HUES6 (cell line): ENCODE results near the gene RELL2.
A peak's percentile ranks its signal among the peaks of the same experiment; 100 is the strongest.

Source experiments
- H3K27ac ChIP-seq: 2 replicates; pipeline ENCODE4 v1.7.0; 2013; ENCODE audit warnings: low read depth, mild to moderate bottlenecking, low read length, inconsistent platforms
- H3K27me3 ChIP-seq: 2 replicates; pipeline ENCODE4 v1.6.1; 2013; ENCODE audit warnings: low read length; ENCODE audit not compliant: control insufficient read depth, insufficient read depth
- H3K36me3 ChIP-seq: 2 replicates; pipeline ENCODE4 v1.6.1; 2013; ENCODE audit warnings: low read length; ENCODE audit not compliant: control insufficient read depth, insufficient read depth
- H3K4me1 ChIP-seq: 2 replicates; pipeline ENCODE4 v1.6.1; 2013; ENCODE audit warnings: low read length; ENCODE audit not compliant: control insufficient read depth, insufficient read depth
- H3K4me3 ChIP-seq: 2 replicates; pipeline ENCODE4 v1.5.1; 2013; ENCODE audit warnings: low read depth, low read length
- H3K9ac ChIP-seq: one replicate; pipeline ENCODE4 v1.6.1; 2013; ENCODE audit warnings: mild to moderate bottlenecking, low read length
- H3K9me3 ChIP-seq: 2 replicates; pipeline ENCODE4 v1.6.1; 2013; ENCODE audit warnings: low read depth, low read length; ENCODE audit not compliant: control insufficient read depth, insufficient read depth

Gene RELL2

GRCh38 chr5:141638771-141639170, 2.0 kb downstream of the RELL2 start:
- no peak overlapping the region for H3K27ac ChIP-seq
- no peak overlapping the region for H3K9ac ChIP-seq
- no peak overlapping the region for H3K4me3 ChIP-seq
- no peaks in the 10 kb centered on the region for H3K9me3 ChIP-seq
- peaks cover 8% of the 10 kb centered on the region for H3K36me3 ChIP-seq
- peaks cover 13% of the 10 kb centered on the region for H3K4me1 ChIP-seq
- H3K27me3 ChIP-seq: peaks cover 10% of the 10 kb centered on the region; the same call in 1 of the 2 replicates

GRCh38 chr5:141639357-141640050, 2.7 kb downstream of the RELL2 start:
- H3K9me3 ChIP-seq: no peaks in the 10 kb centered on the region
- peaks cover 10% of the 10 kb centered on the region; the same call in 1 of the 2 replicates for H3K27me3 ChIP-seq
- H3K27ac ChIP-seq: no peak overlapping the region
- no peak overlapping the region for H3K9ac ChIP-seq
- peaks cover 13% of the 10 kb centered on the region for H3K36me3 ChIP-seq
- no peak overlapping the region for H3K4me3 ChIP-seq
- H3K4me1 ChIP-seq: peaks cover 13% of the 10 kb centered on the region

GRCh38 chr5:141640051-141640415, 3.2 kb downstream of the RELL2 start:
- no peak overlapping the region for H3K9ac ChIP-seq
- H3K4me1 ChIP-seq: peaks cover 13% of the 10 kb centered on the region
- peaks cover 10% of the 10 kb centered on the region; the same call in 1 of the 2 replicates for H3K27me3 ChIP-seq
- no peak overlapping the region for H3K27ac ChIP-seq
- peaks cover 13% of the 10 kb centered on the region for H3K36me3 ChIP-seq
- H3K9me3 ChIP-seq: no peaks in the 10 kb centered on the region
- no peak overlapping the region for H3K4me3 ChIP-seq

DNA sequence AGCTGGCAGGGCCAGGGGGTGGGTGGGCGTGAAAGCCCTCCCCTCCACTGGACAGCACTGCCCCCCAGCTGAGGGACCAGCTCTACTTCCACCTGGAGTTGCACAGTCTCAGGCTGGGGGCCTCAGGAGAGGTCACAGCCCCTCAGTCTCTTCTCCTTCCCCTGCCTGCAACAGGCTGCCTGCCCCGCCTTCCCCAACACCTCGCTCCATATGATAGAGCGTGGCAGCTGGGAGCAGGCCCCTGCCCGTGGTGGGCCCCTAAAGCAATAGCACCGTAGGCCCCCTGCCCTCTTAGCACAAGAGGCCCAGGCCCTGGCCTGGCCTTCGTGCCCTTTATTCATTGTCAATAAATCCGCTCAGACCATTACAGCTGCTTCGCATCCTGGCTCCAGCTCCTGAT, 3.9 kb downstream of the RELL2 start:
- Histone ChIP-seq H3K4me3 (no peak overlapping the region), H3K9me3 (no peaks in the 10 kb centered on the region), H3K9ac (no peak overlapping the region), H3K27me3 (peaks cover 10% of the 10 kb centered on the region; the same call in 1 of the 2 replicates), H3K36me3 (peaks cover 20% of the 10 kb centered on the region), H3K27ac (no peak overlapping the region), H3K4me1 (peaks cover 10% of the 10 kb centered on the region)

DNA sequence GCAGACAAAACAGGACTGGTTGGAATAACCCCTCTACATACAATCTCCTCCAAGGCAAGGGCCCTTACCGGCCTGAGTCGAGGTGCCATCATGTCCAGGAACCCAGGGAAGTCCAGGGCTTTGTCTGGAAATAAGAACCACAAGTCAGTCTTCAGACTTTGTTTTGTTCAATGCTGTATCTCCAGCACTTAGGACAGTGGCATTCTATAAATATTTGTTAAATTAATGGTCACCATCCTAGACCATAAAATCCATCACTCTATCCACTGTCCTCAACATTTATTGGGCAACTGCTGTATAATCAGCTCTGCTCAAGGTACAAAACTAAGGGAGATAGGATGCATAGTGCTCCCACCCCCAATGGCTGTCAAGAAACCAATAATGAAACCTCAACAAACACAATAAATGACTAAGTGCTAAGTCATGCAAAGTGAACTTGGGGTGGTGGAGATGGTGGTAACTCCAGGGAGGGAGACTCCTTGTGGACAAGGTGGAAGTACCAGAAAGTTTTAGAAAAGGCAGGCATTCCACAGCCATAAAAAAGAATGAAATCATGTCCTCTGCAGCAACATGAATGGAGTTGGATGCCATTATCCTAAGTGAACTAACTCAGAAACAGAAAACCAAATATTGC, 5.0 kb downstream of the RELL2 start:
- H3K4me3 ChIP-seq: no peak overlapping the region
- no peaks in the 10 kb centered on the region for H3K9me3 ChIP-seq
- H3K4me1 ChIP-seq: peaks cover 5% of the 10 kb centered on the region; the same call in 1 of the 2 replicates
- H3K9ac ChIP-seq: no peak overlapping the region
- H3K27ac ChIP-seq: no peak overlapping the region
- H3K27me3 ChIP-seq: peaks cover 10% of the 10 kb centered on the region; the same call in 1 of the 2 replicates
- H3K36me3 ChIP-seq: peaks cover 27% of the 10 kb centered on the region

DNA sequence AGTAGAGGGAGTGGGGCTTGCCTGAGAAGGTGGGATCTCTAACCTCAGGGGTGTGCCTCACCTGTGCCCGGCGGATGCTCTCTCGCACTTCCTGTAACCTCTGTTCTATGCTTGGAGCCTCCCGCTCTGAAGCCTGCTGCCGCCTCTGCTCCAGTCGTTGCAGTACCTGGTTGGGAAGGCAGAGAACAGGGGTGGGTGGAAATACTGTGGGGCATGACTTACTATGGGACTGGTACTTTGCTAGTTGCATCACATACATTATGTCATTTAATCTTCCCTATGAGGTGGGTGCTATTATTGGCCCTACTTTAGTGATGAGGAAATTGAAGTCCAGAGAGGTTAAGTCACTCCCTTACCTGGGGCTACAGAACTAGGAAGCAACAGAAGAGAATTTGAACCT, 9.2 kb downstream of the RELL2 start:
- Histone ChIP-seq H3K4me1 (peaks cover 10% of the 10 kb centered on the region), H3K27ac (no peak overlapping the region), H3K36me3 (peaks cover 31% of the 10 kb centered on the region), H3K9ac (no peak overlapping the region), H3K4me3 (no peak overlapping the region), H3K27me3 (no peaks in the 10 kb centered on the region), H3K9me3 (no peaks in the 10 kb centered on the region)

DNA sequence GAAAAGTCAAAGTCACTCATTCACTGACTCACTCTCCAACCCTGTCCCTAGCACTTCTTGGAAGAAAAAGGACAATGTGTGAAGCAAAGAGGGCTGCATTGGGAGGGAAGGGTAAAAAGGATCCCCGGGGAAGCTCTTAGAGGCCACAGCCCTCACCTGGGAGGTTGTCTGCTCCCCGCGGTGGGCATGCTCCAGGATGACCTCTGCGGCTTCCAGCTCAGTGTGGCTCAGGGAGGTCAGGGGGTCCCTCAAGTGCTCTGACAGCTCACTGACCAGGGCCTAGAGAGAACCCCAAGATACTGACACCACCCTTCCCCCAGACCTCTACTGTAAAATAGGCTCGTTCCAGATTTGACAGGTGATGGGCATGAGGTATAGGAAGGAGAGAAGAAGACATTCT, 10.4 kb downstream of the RELL2 start:
- Histone ChIP-seq H3K9me3 (no peaks in the 10 kb centered on the region), H3K4me3 (no peak overlapping the region), H3K27me3 (no peaks in the 10 kb centered on the region), H3K4me1 (peaks cover 13% of the 10 kb centered on the region), H3K9ac (no peak overlapping the region), H3K36me3 (peaks cover 31% of the 10 kb centered on the region), H3K27ac (no peak overlapping the region)

GRCh38 chr5:141647851-141648250, 11.1 kb downstream of the RELL2 start:
- no peaks in the 10 kb centered on the region for H3K9me3 ChIP-seq
- no peak overlapping the region for H3K9ac ChIP-seq
- H3K27ac ChIP-seq: no peak overlapping the region
- H3K4me1 ChIP-seq: peaks cover 13% of the 10 kb centered on the region
- H3K27me3 ChIP-seq: no peaks in the 10 kb centered on the region
- H3K4me3 ChIP-seq: no peak overlapping the region
- H3K36me3 ChIP-seq: peaks cover 31% of the 10 kb centered on the region

DNA sequence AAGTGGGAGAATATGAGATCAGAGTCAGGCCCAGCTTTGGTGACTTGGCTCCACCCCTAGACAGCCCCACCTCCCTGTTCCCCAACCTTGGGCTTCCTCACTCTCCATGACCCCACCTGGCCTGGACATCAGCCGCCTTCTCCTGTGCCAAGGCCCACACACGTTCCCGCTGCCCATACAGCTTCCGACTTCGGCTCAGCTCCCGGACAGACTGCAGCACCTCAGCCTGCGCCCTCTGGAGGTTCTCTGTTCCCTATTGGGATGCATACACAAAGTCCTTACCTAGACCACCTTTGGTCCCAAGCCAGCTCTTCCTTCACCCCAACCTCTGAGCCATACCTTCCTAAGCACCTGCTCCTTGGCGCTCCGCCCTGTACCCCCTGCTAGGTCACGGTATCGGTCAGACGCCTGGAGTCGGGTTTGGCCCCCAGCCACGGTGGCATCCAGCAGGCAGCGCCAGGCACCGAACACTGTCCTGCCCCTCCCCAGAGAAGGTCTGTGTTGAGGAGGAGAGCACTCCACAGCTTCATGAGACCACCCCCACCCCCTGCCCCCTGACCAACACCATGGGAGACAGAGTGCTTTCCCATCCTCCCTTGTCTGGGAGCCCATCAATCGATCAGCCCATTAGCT, 12.4 kb downstream of the RELL2 start:
- Histone ChIP-seq H3K36me3 (peaks cover 34% of the 10 kb centered on the region), H3K27ac (no peak overlapping the region), H3K27me3 (no peaks in the 10 kb centered on the region), H3K9me3 (no peaks in the 10 kb centered on the region), H3K4me3 (no peak overlapping the region), H3K9ac (no peak overlapping the region), H3K4me1 (peaks cover 13% of the 10 kb centered on the region)

DNA sequence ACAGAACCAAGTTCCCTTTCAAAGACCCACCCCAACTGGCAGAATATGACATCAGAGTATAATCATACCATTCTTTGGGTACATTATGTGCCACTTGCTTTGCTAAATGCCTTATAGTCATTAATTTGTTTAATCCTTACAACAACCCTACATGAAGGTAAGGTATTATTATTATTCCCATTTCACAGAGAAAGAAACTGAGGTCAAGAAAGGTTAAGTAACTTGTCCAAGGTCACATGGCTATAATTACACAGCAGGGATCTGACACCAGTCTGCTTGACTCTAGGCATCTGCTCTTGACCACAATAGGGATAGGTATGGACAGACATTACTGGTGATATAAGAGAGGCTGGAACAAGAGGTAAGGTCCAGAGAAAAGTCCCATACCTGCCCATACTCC, 13.2 kb downstream of the RELL2 start:
- peaks cover 13% of the 10 kb centered on the region for H3K4me1 ChIP-seq
- H3K4me3 ChIP-seq: peak overlapping the region; percentile 84
- H3K27me3 ChIP-seq: no peaks in the 10 kb centered on the region
- H3K36me3 ChIP-seq: peaks cover 32% of the 10 kb centered on the region
- no peak overlapping the region for H3K9ac ChIP-seq
- no peaks in the 10 kb centered on the region for H3K9me3 ChIP-seq
- no peak overlapping the region for H3K27ac ChIP-seq
